Raji (cell line): ENCODE data around the gene CACNA1C.
A peak's percentile ranks its signal among the peaks of the same experiment; 100 is the strongest.

ENCODE experiments used
- POLR2A ChIP-seq: IDR thresholded peaks from 2 replicates; pipeline ENCODE4 v1.6.1; 2011; ENCODE audit warnings: low read depth, low read length, control low read depth; ENCODE audit not compliant: insufficient read depth

CACNA1C gene

DNA sequence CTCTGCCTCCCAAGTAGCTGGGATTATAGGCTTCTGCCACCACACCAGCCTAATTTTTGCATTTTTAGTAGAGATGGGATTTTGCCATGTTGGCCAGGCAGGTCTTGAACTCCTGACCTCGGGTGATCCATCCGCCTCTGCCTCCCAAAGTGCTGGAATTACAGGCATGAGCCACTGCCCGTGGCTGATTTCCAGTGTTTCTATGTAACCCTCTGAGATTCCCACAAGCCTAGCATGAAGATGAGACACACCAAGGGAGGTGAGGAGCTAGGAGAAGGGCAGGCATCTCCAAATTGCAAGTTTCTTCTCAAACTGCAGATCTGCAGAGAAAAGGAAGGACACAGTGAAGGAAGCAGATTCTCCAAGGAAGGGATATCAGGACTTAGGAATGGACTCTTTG, 125.0 kb downstream of the CACNA1C start:
- TF ChIP-seq POLR2A, result no peak

DNA sequence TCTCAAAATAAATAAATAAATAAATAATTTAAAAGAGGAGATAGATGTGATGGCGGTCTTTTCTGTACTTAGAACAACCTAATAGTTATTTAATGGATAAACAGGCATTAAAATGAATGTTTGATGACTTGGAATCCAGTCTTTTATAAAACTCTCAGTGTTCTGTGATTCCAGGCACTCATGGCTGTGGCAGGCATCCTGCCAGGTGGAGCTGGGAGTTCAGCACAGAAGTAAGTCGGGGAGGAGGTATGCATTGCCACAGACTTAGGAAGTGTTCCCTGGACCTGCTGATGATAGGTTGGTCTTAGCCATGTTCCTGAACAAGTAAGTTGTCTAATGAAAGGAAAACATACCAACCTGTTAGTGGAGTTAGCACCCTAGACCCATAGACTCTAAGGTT, 126.3 kb downstream of the CACNA1C start:
- TF ChIP-seq POLR2A, result no peak

DNA sequence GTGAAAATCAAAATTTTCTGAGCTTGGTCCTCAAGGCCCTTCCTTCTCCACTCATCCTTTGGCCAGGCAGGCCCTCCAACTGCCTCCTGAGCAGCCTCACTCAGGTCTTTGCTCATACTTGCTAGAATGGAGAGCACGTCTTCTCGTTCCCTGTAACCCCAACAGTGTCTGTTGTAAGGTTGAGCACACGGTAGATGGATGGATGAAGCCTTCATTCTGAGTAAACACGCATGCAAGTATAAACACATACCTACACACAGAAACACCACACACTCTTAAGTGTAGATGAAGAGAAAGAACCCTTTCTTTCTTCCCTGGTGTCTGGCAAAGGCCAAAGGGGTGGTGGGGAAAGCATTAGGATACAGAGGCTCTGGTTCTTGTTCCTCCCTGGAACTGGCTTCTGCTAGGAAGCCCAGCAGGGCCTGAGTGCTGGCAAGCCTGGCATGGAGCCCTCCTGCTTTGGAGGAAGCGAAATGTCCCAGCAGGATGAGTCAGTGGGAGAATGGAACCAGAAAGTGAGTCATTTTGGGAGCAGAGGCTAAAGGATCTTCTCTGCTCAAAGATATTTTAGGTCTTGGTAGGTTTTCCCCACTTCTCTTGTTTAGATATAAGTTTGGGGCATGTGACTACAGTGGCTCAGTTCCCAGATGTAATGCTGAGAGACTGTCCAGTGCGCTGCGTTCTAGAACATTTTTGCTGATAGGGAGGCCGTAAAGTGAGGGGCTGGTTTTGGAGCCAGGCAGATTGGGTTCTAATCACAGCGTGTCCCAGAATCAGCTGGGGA, 127.4 kb downstream of the CACNA1C start:
- TF ChIP-seq POLR2A, result no peak

DNA sequence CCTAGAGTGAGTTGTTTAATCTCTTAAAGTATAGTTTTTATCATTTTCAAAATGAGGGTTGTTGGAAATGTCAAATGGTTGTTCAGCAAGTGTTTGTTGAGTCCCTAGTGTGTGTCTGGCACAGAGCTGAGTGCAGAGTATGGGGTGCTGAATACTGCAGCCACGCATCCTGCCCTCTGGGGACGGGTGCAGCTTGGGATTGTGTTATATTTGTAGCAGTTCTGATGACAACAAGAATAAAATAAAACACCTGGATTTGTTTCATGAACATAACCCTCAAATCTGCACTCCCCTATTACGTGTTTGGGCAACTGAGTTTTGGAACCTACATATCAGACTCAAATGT, 127.9 kb downstream of the CACNA1C start:
- no peak for TF ChIP-seq POLR2A

DNA sequence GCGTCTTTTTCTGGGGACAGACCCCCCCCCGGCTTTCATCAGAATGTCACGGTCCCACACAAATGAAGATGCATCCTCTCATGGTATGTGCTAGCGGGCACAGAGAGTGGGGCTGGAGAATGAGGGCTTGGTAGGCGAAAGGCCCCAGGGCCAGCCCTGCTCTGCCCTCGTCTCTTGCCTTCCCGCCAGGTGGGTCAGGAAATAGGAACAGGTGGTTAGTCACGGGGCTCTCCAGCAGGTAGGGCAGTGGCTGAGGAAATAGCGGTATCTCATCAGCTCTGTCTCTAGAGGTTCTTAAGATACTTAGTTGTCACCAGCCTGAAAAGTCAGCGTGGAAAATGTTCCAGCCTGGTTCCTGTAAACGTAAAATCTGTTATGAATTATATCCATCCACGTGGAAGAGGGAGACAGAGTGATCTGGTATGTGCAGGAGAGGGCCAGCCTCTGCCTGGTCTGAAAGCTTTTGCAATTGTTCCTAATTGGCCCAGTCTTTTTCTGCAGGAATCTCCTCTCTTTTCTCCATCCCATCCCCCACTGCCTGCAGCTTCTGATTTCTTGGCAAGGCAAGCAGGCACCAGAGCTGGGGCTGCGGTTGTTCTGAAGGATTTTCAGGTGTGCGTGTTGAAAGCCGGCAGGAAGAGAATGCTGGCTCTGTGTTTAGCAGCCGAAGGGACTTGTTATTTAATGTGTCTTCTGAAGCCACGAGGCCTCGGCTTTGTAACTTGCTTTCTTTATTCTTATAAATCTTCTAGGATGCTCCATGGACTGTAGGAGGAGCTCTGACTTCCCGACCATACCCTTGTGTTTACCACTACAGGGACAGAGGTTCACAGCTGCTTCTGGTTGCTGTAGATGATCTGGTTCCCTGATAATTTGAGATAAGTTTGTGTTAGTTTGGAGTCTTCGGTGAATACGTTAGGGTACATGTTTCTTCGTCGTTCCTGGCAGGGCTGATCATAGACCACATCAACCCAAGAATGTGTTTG, 131.1 kb downstream of the CACNA1C start:
- TF ChIP-seq POLR2A, result no peak

DNA sequence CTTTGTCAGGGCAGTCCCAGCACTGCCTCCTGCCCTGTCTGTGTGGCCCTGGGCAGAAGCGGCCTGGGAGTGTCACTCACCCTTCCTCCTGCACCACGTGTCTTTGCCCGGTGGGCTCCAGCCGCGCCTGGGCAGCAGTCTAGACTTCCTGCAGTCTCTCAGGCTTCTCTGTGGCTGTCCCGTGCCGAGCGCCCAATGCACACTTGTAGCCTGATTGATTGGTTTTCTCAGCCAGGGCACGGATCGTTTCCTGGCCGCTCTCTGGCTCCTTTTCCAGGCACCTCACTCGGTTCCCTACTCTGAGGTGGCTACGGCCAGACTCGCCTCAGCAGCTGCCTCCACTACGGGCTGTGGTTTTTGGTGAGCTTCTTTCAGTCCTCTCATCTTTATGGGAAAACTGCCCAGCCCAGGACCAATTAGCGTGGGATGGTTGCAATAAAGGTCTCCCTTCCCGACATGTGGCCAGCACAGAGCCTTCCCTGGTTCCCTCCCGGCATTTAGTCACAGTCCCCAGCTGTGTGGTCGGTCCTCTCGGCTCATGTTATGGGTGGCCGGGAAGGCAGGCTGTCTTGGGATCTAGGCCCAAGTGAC, 133.1 kb downstream of the CACNA1C start:
- TF ChIP-seq POLR2A, result no peak

DNA sequence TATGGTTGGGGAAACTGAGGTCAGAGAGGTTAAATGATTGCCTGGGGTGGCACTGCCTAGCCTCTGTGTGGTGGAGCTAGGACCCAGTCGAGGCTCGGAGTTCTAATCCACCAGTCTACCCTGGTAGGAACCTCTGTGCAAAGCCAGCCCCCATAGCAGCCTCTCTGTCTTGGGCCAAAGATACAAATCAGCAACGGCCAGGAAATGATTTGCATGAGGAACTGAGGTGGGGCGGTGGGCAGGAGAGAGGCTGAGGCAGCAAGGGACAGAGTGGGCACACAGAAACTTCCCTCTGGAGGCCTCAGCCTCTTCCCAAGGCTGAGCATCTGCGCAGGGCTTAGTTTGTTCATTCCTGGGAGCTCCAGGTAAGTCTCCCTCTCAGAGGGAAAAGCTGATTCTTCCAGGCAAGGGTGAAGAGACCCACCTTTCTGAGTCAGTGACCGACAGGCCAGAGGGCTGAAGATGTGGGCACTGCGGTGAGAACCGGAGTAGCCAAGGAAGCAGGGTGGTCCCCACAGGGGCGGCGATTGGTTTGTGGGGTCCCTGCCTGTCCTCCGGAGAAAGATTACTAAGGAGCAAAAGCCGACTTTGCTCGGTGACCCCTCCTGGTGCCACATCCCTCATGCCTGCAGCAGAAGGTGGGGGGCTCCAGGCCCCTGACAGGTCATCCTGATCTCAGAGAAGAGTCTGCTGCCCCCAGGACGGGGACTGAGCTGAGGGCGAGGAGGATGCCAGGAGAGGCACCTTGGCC, 134.6 kb downstream of the CACNA1C start:
- peak; percentile 91 for TF ChIP-seq POLR2A

DNA sequence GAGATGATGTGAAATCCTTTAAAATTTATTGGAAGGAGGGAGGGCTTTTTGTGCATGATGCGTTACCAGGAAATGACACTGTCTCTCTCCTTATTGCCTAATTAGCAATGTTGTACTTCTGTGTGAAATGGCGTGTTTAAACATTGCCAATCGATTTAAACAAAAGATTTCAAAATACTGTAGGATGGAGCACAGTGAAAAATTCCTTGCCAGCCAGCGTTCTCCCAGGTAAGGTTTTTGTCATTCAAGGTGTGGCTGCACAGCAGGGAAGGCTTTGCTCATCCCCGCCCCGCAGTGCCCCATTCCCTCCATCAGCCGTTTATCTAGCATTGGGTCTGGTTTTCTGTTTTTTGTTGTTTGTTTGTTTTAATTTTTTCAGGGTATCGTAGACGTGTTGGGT, 137.3 kb downstream of the CACNA1C start:
- TF ChIP-seq POLR2A, result no peak

DNA sequence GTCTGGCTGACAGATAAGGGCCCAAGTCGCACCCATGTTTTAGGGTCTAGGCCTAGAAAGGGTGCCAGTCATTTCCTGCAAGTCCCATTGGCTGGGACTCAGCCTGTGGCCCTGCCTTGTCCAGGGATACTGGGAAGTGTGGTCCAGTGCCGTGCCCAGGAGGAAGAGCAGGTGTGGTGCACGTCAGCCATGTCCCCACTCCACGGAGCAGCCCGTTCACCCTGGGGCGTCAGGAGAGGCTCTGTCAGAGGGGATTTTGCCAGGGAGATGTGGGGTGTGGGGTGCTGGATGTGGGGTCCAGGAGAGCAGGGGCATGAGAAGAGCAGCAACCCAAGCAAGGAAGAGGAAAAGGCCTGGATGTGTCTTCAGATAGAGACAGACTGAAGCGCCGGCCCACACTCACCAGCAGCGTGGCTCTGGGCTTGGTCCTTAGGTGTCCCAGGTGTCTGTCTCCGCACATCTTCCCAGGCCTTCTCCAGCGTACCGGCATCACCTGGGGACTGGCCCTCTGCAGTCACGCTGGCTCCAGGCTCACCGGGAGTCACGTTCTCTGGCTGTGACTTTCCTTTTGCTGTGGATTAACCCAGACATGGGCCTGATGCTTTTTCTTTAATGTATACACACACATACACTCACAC, 138.2 kb downstream of the CACNA1C start:
- TF ChIP-seq POLR2A, result no peak

DNA sequence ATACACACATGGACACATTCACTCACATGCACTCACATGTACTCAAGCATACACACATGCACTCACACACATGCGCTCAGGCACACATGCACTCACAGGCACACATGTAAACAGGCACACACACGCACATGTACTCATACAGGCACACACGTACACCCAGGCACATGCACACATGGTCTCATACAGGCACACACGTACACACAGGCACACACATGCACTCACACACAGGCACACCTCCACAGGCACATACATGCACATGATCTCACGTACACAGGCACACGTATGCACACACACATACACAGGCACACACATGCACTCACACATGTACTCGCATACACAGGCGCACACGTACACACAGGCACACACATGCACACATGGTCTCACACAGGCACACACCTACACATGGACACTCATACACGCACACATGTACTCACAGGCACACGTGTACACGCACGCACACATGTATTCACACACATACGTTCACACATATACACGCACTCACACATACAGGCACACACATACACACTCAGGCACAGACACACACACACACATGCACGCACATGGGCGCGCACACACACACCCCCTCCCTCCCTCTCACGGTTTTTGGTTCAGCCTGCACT, 138.9 kb downstream of the CACNA1C start:
- TF ChIP-seq POLR2A, result peak; percentile 33; the same call in 1 of the 2 replicates

DNA sequence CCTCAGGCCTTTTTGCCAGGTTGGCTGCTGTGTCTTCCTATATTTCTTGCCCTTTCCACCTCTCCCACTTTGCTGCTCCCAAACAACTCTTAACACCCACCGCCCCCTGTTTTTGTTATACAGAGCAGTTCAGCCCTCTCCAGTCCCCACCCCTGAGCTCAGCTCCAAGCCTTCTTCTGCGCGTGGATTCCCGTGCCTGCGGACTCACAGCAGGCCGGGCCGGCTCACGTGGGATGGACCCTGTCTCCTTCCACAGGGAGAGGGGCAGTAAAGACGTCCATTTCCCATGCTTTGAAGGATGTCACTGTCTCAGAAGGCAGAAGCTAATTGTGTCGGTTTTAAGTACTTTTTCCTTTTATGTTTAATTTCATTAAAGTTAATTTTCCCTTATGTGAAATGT, 139.4 kb downstream of the CACNA1C start:
- TF ChIP-seq POLR2A, result no peak

DNA sequence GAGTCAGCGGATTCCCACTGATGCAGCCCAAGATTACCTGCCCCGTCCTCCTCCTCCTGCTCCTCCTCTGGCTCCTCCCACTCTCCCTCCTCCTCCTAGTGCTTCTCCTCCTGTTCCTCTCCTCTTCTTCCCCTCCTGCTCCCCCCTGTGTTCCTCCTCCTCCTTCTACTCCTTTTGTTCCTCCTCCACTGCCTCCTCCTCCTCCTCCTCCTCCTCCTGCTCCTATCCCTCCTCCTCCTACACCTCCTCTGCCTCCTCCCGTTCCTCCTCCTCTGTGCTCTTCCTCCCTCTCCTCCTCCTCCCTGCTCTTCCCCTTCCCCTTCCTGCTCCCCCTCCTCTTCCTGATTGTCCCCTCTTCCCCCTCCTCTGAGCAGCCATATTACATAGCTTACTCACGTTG, 141.3 kb downstream of the CACNA1C start:
- TF ChIP-seq POLR2A, result no peak

DNA sequence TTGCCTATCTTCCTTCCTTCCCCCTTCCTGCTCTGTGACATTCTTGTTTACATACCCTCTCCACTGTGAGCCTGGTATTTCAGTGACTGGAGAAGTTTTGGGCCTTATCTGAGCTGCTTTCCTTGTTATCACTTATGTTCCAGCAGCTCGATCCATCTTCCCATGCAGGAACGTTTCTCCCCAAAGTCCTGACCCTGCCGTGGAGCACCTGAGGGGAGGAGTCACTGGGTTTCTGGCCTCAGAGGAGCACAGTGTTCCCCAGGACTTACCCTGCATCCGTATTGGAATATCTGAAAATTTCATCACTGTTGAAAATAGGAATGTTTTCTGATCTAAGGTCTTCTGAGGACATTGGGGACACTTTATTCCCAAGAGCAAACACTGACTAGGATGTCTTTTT, 141.8 kb downstream of the CACNA1C start:
- TF ChIP-seq POLR2A, result no peak

DNA sequence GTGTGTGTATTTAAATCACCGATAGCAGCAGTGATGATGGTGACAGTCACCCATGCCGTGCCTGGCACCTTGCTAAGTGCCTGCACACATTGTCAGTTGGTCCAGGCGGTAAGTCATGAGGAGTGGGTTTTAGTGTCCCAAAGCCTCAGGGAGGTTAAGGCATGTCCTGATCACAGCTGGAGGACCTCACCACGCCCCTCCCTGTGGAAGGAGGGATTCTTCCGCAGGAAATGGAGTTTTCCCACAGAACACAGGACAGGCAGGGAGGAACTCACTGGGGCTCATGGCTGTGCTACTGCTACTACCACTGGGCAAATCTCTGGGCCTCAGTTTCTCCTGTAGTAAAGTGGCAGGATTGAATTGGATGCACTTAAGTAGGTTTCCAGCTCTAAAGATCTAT, 142.3 kb downstream of the CACNA1C start:
- TF ChIP-seq POLR2A, result no peak
